Loucy (cell line): ENCODE data around the gene RAET1G.

Source experiments
- H2AFZ ChIP-seq: fragments of 200-600 bp; sonication (generic); 2 replicates; pipeline ENCODE4 v1.6.0; 2016; ENCODE audit warnings: antibody characterized with exemption, mild to moderate bottlenecking, low read length, moderate library complexity
- H3F3A ChIP-seq: fragments of 200-600 bp; 2 replicates; pipeline ENCODE4 v1.6.0; 2016; ENCODE audit warnings: antibody characterized with exemption, low read depth, mild to moderate bottlenecking
- H3K27me3 ChIP-seq: fragments of 200-600 bp; sonication (generic); 2 replicates; pipeline ENCODE4 v1.6.1; 2014; ENCODE audit warnings: low read length, mild to moderate bottlenecking; ENCODE audit not compliant: insufficient read depth, poor library complexity, severe bottlenecking
- H3K36me3 ChIP-seq: fragments of 200-600 bp; sonication (generic); 2 replicates; pipeline ENCODE4 v1.6.1; 2016; ENCODE audit warnings: low read length; ENCODE audit not compliant: insufficient read depth
- H3K4me1 ChIP-seq: fragments of 200-600 bp; sonication (generic); 2 replicates; pipeline ENCODE4 v1.5.1; 2014; ENCODE audit warnings: low read length, mild to moderate bottlenecking; ENCODE audit not compliant: insufficient read depth, poor library complexity, severe bottlenecking
- H3K4me2 ChIP-seq: fragments of 200-600 bp; sonication (generic); 2 replicates; pipeline ENCODE4 v1.6.0; 2014; ENCODE audit warnings: antibody characterized with exemption, low read length, low read depth, mild to moderate bottlenecking; ENCODE audit not compliant: poor library complexity, severe bottlenecking
- H3K4me3 ChIP-seq: fragments of 200-600 bp; sonication (generic); 2 replicates; pipeline ENCODE4 v1.5.1; 2014; ENCODE audit warnings: low read length, mild to moderate bottlenecking, mixed read lengths; ENCODE audit not compliant: poor library complexity, severe bottlenecking
- H3K79me2 ChIP-seq: fragments of 200-600 bp; sonication (generic); 2 replicates; pipeline ENCODE4 v1.6.1; 2014; ENCODE audit warnings: low read length; ENCODE audit not compliant: insufficient read depth
- H3K9ac ChIP-seq: fragments of 200-600 bp; sonication (generic); 2 replicates; pipeline ENCODE4 v1.6.0; 2014; ENCODE audit warnings: mild to moderate bottlenecking, low read depth, low read length, moderate library complexity; ENCODE audit not compliant: poor library complexity, severe bottlenecking
- H3K9me2 ChIP-seq: fragments of 200-600 bp; sonication (generic); replicated peaks from 2 replicates; pipeline ENCODE4 v1.6.1; 2016; ENCODE audit warnings: low read depth, low read length, mixed read lengths
- H3K9me3 ChIP-seq: fragments of 200-600 bp; sonication (generic); 2 replicates; pipeline ENCODE4 v1.6.1; 2014; ENCODE audit warnings: mild to moderate bottlenecking, antibody characterized with exemption, low read length, low read depth; ENCODE audit not compliant: insufficient read depth
- H4K20me1 ChIP-seq: fragments of 200-600 bp; sonication (generic); 2 replicates; pipeline ENCODE4 v1.6.0; 2014; ENCODE audit warnings: antibody characterized with exemption, low read length, mild to moderate bottlenecking; ENCODE audit not compliant: insufficient read depth, poor library complexity, severe bottlenecking
- CTCF ChIP-seq: fragments of 200-600 bp; sonication (generic); conservative IDR thresholded peaks from 2 replicates; pipeline ENCODE4 v1.5.1; 2014; ENCODE audit warnings: mild to moderate bottlenecking, antibody characterized with exemption, low read length
- EZH2phosphoT487 ChIP-seq: fragments of 200-600 bp; IDR thresholded peaks from 2 replicates; pipeline ENCODE4 v1.6.1; 2018; ENCODE audit warnings: antibody characterized with exemption, mild to moderate bottlenecking, moderate library complexity, borderline replicate concordance

RAET1G gene

GRCh38 chr6:149964308-149965193, 41.6 kb upstream of the RAET1G start:
- no peak overlapping the region for H2AFZ ChIP-seq
- no peak overlapping the region for H3K4me2 ChIP-seq
- H3K9ac ChIP-seq = no peak overlapping the region
- TF ChIP-seq EZH2phosphoT487 = no peak
- TF ChIP-seq CTCF = no peak
- H3K9me3 ChIP-seq = no peaks in the 10 kb centered on the region
- H3K36me3 ChIP-seq = no peaks in the 10 kb centered on the region
- no peak overlapping the region for H3K4me3 ChIP-seq
- H3K27me3 ChIP-seq = no peaks in the 10 kb centered on the region
- peaks cover 3% of the 10 kb centered on the region for H3K4me1 ChIP-seq
- H3K79me2 ChIP-seq = no peaks in the 10 kb centered on the region
- no peaks in the 10 kb centered on the region for H3F3A ChIP-seq
- no peaks in the 10 kb centered on the region for H4K20me1 ChIP-seq
- no peaks in the 10 kb centered on the region for H3K9me2 ChIP-seq

GRCh38 chr6:149963462-149964307, 40.8 kb upstream of the RAET1G start, which contains the start of gene ULBP1:
ULBP1 (plus strand) TSS chr6:149963943; CDS start chr6:149964050, 107 bp downstream.
- no peaks in the 10 kb centered on the region for H3F3A ChIP-seq
- no peaks in the 10 kb centered on the region for H3K27me3 ChIP-seq
- no peak for TF ChIP-seq EZH2phosphoT487
- no peak for TF ChIP-seq CTCF
- H3K79me2 ChIP-seq = no peaks in the 10 kb centered on the region
- H3K9me3 ChIP-seq = no peaks in the 10 kb centered on the region
- H4K20me1 ChIP-seq = no peaks in the 10 kb centered on the region
- peaks cover 3% of the 10 kb centered on the region for H3K4me1 ChIP-seq
- H3K36me3 ChIP-seq = no peaks in the 10 kb centered on the region
- H3K4me3 ChIP-seq = no peak within 1 kb of the TSS
- H3K9me2 ChIP-seq = no peaks in the 10 kb centered on the region
- no peak within 1 kb of the TSS for H3K9ac ChIP-seq
- H2AFZ ChIP-seq = no peak within 1 kb of the TSS
- H3K4me2 ChIP-seq = no peak within 1 kb of the TSS

DNA sequence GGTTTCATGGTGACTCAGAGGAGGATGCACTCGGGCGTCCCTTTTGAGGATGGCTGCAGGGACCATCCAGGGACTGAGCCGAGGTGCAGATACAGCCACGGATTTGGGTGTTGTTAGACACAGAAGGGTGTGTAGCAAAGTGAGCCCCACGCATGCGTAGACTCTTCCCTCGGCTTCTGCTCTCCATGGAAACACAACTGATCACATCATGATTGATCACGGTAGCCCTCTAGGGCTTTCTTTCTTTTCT, 40.2 kb upstream of the RAET1G start:
- Histone ChIP-seq H3K4me2 (no peak overlapping the region), H3K9me2 (no peaks in the 10 kb centered on the region), H4K20me1 (no peaks in the 10 kb centered on the region), H3K27me3 (no peaks in the 10 kb centered on the region), H3K36me3 (no peaks in the 10 kb centered on the region), H3K4me3 (no peak overlapping the region), H3K9me3 (no peaks in the 10 kb centered on the region), H3K79me2 (no peaks in the 10 kb centered on the region), H3F3A (no peaks in the 10 kb centered on the region), H3K4me1 (peaks cover 3% of the 10 kb centered on the region), H2AFZ (no peak overlapping the region), H3K9ac (no peak overlapping the region)
- TF ChIP-seq EZH2phosphoT487 (no peak), CTCF (no peak)
